Ectodermal cell (in vitro differentiated cells): ENCODE data around the gene LINC01488.

Experiments
- H3K27ac ChIP-seq: 2 replicates; pipeline ENCODE4 v1.7.0; 2013; ENCODE audit warnings: mild to moderate bottlenecking, low read depth, low read length; ENCODE audit not compliant: insufficient read depth, poor library complexity, severe bottlenecking
- H3K27me3 ChIP-seq: 2 replicates; pipeline ENCODE4 v1.7.0; 2013; ENCODE audit warnings: mild to moderate bottlenecking, low read length; ENCODE audit not compliant: insufficient read depth, control insufficient read depth, poor library complexity, severe bottlenecking
- H3K36me3 ChIP-seq: one replicate; pipeline ENCODE4 v1.7.0; 2013; ENCODE audit warnings: low read length; ENCODE audit not compliant: control insufficient read depth, insufficient read depth
- H3K4me1 ChIP-seq: one replicate; pipeline ENCODE4 v1.7.0; 2013; ENCODE audit warnings: low read length; ENCODE audit not compliant: control insufficient read depth, insufficient read depth
- H3K4me3 ChIP-seq: 2 replicates; pipeline ENCODE4 v1.7.0; 2013; ENCODE audit warnings: low read depth, low read length, control low read depth; ENCODE audit not compliant: insufficient read depth
- H3K9me3 ChIP-seq: 2 replicates; pipeline ENCODE4 v1.7.0; 2013; ENCODE audit warnings: mild to moderate bottlenecking, low read length, moderate library complexity; ENCODE audit not compliant: control insufficient read depth
- WGBS, 2 experiments: methylation state at CpG; one replicate each; pipeline ENCODE4 v1.1.7; 2013; ENCODE audit warnings: missing lambda C conversion rate in 2 of 2; 5-methylcytosine and 5-hydroxymethylcytosine counted together

Gene LINC01488

GRCh38 chr11:69533296-69534165 lies 52.1 kb downstream of the LINC01488 start:
- Histone ChIP-seq H3K4me3 (no peak overlapping the region), H3K9me3 (no peaks in the 10 kb centered on the region), H3K36me3 (no peaks in the 10 kb centered on the region), H3K27me3 (no peaks in the 10 kb centered on the region), H3K4me1 (no peaks in the 10 kb centered on the region), H3K27ac (no peak overlapping the region)
- 86 to 87% methylated on average over 22 to 23 of the region's 23 CpGs for WGBS, 2 experiments

- H3K27me3 ChIP-seq, result no peaks in the 10 kb centered on the region
- no peaks in the 10 kb centered on the region for H3K9me3 ChIP-seq
- no peak overlapping the region for H3K27ac ChIP-seq
- 88 to 90% methylated on average over 14 of the region's 14 CpGs for WGBS, 2 experiments
- H3K4me3 ChIP-seq, result no peak overlapping the region
- no peaks in the 10 kb centered on the region for H3K4me1 ChIP-seq
- no peaks in the 10 kb centered on the region for H3K36me3 ChIP-seq
Measured at GRCh38 chr11:69534166-69534530, 52.7 kb downstream of the LINC01488 start.

- no peaks in the 10 kb centered on the region for H3K36me3 ChIP-seq
- H3K4me1 ChIP-seq, result peaks cover 3% of the 10 kb centered on the region
- WGBS, 2 experiments, result 90% methylated on average over 7 of the region's 7 CpGs
- no peak overlapping the region for H3K4me3 ChIP-seq
- no peaks in the 10 kb centered on the region for H3K27me3 ChIP-seq
- H3K27ac ChIP-seq, result no peak overlapping the region
- H3K9me3 ChIP-seq, result no peaks in the 10 kb centered on the region
Measured at GRCh38 chr11:69535908-69536307, 54.4 kb downstream of the LINC01488 start.

- no peak overlapping the region for H3K4me3 ChIP-seq
- H3K9me3 ChIP-seq, result no peaks in the 10 kb centered on the region
- peaks cover 3% of the 10 kb centered on the region for H3K4me1 ChIP-seq
- no peaks in the 10 kb centered on the region for H3K36me3 ChIP-seq
- H3K27me3 ChIP-seq, result no peaks in the 10 kb centered on the region
- WGBS, 2 experiments, result 95 to 97% methylated on average over 9 of the region's 9 CpGs
- no peak overlapping the region for H3K27ac ChIP-seq
Measured at GRCh38 chr11:69536406-69536805, 54.9 kb downstream of the LINC01488 start.

GRCh38 chr11:69537126-69537525 lies 55.7 kb downstream of the LINC01488 start:
- WGBS, 2 experiments, result 92 to 95% methylated on average over 10 of the region's 10 CpGs
- Histone ChIP-seq H3K9me3 (no peaks in the 10 kb centered on the region), H3K27me3 (no peaks in the 10 kb centered on the region), H3K4me3 (no peak overlapping the region), H3K4me1 (peaks cover 3% of the 10 kb centered on the region), H3K36me3 (no peaks in the 10 kb centered on the region), H3K27ac (no peak overlapping the region)

- Histone ChIP-seq H3K27ac (no peak overlapping the region), H3K9me3 (no peaks in the 10 kb centered on the region), H3K4me3 (no peak overlapping the region), H3K27me3 (no peaks in the 10 kb centered on the region), H3K36me3 (no peaks in the 10 kb centered on the region), H3K4me1 (peaks cover 3% of the 10 kb centered on the region)
- WGBS, 2 experiments, result 93% methylated on average over 12 of the region's 12 CpGs
Measured at GRCh38 chr11:69537855-69538640, 56.6 kb downstream of the LINC01488 start.

- 86 to 89% methylated on average over 8 of the region's 8 CpGs for WGBS, 2 experiments
- Histone ChIP-seq H3K4me1 (peaks cover 3% of the 10 kb centered on the region), H3K36me3 (no peaks in the 10 kb centered on the region), H3K4me3 (no peak overlapping the region), H3K9me3 (no peaks in the 10 kb centered on the region), H3K27me3 (no peaks in the 10 kb centered on the region), H3K27ac (no peak overlapping the region)
Measured at GRCh38 chr11:69538854-69539253, 57.4 kb downstream of the LINC01488 start.

GRCh38 chr11:69539416-69540117 lies 58.1 kb downstream of the LINC01488 start:
- peaks cover 3% of the 10 kb centered on the region for H3K4me1 ChIP-seq
- no peaks in the 10 kb centered on the region for H3K9me3 ChIP-seq
- H3K4me3 ChIP-seq, result no peak overlapping the region
- H3K27me3 ChIP-seq, result no peaks in the 10 kb centered on the region
- H3K36me3 ChIP-seq, result no peaks in the 10 kb centered on the region
- 84 to 87% methylated on average over 14 of the region's 14 CpGs for WGBS, 2 experiments
- no peak overlapping the region for H3K27ac ChIP-seq

- Histone ChIP-seq H3K36me3 (no peaks in the 10 kb centered on the region), H3K4me1 (peaks cover 3% of the 10 kb centered on the region), H3K27ac (no peak overlapping the region), H3K9me3 (no peaks in the 10 kb centered on the region), H3K27me3 (no peaks in the 10 kb centered on the region), H3K4me3 (no peak overlapping the region)
- WGBS, 2 experiments, result 84 to 85% methylated on average over 30 of the region's 30 CpGs
Measured at GRCh38 chr11:69540118-69541000, 58.9 kb downstream of the LINC01488 start.
